CD4-positive, alpha-beta T cell treated with Interleukin-6 for 4 hours (primary cell): Measurements from ENCODE around the gene FOSB.
"Not testable (repeated sequence)": the region's sequence is repeated elsewhere in the genome, so short reads cannot be mapped to it uniquely, and the experiment has no call there.

Source experiments
- DNase-seq: peaks from one replicate; pipeline ENCODE4 v3.0.0-alpha.2; 2020; ENCODE audit warnings: mixed read lengths

The FOSB gene

DNA sequence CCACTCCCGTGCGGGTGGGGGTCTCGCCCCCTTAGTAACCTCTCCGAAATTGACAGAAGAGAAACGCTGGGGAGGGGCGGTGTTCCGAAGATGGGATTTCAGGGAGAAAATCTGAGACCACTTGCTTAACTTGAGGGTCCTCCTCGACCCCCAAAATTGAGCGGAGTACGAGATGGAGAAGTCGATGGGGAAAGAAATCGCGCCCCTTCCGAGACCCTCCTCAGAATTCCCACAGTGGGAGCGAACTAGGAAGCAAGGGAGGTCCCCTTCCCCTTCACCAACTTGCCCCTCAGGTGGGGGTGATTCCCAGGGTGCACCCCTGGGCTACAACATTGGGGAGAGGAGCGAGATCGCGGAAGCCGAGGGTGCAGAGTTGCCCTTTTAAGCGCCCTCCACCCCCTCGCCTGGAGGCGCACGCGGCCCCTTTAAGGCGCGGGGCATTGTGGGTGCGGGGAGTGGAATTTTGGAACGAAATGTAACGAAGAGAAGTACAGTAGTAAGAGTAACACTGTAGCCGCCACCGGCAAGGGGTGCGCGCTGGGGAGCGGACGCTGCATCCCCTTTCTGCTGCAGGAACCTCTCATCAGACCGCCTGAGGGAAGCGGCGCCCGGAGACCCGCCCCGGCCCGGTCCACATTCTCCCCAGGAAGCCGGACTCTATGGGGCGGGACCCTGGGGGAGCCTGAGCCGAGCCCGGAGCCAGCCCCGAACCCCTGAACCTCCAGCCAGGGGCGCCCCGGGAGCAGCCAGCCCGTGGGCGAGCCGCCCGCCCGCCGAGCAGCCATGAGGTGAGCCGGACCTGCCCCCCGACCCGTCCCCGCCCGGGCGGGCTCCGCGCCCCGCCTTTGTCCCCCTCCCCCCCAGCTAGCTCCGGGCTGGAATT is 39.4 kb downstream of the FOSB start, which contains the start of gene VASP:
Gene VASP, plus strand, starts transcription at position 491 of the 883 bp plus-strand sequence. Its CDS starts 293 bp downstream, at position 784.
- DNase-seq = peak; percentile 91

DNA sequence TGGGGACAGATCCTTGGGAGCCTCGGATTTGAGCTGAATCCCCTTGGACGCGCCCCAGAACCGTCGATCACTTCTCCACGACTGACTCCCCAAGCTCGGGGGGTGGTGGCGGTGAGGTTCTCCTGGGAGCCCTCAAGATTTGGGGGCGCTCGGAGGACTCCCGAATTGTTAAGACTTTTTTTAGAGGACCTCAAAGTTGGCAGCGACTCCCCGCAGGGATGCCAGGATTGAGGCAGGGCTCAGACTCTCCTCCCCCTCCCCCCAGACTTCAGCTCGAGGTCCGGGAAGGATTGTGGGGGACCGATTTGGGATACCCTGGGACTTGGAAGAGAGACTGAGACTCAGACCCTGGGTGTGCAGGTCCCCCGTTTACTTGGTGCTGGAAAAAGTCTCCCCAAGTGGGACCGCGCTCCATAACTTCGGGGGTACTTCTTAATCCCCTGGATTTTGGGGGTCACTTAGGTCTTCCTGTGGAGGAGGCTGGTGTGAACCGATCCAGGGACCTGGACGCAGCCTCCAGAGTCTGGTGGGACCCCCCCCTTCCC is 40.1 kb downstream of the FOSB start:
- DNase-seq = no peak

DNA sequence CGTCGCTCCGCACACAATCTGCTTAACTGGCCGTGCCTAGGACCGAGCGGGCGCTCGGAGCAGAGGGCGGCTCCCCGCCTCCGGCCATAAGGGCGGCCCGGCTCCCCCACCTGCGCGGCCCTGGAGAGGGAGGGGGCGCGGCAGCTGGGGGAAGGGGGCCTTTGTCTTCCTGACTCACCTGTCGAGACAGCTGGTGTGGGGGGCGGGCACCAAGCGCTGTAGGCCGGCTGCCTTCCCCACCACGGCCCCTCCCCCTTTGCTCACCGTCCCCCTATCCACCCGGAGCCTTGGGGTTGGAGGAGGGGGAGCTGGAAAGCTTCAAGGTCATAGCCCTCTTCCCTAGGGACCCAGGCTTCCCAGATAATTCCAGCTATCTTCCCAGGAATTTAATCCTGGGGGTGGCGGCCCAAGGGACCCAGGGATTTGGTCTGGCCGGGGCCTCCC is 40.6 kb downstream of the FOSB start:
- DNase-seq = peak; percentile 62

DNA sequence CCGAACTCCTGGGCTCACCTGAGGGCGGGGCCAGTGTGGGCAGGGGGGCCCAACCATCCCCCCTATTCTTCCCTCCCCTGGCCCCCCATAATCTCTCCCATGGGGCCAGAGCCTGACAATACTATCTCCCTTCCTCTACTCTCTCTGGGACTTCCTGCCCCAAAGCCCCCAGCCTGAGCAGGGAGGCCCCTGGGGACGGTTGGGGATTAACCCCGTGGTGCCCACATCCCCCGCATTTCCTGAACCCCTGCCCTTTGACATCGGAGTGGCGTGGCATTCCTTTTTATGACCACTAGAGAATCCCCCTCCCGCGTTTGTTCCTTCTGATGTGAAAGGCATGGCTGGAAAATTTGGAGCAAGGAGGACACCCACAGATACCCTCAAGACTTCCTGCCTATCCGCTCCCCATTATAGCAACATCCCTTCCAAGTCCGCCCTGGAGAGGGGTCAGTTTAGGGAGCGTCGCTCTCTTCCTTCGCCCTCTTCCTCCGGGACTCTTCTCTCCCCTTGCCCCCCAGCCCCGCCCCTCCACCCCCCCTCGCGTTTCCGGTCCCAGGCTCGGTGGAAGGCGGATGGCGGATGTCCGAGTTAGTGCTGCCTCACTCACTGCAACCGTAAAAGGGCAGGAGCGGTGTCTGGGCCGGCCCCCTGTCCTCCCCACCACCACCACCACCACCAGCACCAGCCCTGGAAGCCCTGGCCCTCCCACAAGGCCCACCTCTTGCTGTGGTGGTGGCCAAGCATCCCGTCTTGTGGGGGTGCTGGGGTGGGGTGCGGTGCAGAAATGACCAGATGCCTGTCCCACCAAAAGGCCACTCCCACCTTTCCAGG is 41.3 kb downstream of the FOSB start:
- DNase-seq = peak; percentile 45

DNA sequence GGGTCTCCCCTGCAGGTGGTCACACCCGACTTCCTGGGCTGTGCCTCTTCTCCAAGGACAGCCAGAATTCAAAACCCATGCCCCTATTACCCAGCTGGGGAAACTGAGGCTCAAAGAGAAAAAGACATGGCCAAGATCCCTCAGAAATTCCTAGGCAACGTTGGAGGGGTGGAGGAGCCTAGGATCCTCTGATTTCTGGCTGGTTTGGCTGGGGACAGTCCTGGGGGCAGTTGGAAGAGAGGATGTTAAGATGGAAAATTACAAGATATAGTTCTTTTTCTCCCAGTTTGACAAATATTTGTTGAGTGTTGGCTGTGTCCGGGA is 41.9 kb downstream of the FOSB start:
- DNase-seq = no peak

DNA sequence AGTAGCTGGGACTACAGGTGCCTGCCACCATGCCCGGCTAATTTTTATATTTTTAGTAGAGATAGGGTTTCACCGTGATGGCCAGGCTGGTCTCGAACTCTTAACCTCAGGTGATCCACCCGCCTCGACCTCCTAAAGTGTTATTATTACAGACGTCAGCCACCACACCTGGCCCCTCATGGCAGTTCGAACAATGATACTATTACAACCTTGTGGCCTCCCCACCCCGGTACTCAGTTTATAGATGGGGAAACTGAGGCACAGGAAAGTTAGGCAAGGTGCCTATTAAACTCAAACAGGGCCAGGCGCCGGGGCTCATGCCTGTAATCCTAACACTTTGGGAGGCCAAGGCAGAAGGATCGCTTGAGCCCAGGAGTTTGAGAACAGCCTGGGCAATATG is 42.6 kb downstream of the FOSB start:
- DNase-seq = not testable (repeated sequence)

DNA sequence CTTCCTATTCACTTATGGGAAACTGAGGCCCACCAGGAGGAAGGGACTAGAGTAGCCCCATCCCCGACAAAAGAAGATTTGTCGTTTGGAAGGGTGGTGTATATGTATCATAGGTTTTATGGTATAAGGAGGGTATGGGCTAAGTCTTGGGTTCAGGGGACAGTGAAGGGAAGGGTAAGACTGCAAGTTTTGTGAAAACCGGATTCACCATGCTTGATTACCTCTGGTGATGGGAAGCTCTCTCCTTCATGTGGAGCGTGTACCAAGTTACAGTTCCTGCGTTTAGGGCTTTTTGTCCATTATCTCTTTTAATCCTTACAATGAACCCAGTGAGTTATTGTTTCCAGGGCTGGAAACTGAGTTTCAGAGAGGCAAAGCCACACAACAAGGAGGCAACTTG is 43.3 kb downstream of the FOSB start:
- DNase-seq = no peak

DNA sequence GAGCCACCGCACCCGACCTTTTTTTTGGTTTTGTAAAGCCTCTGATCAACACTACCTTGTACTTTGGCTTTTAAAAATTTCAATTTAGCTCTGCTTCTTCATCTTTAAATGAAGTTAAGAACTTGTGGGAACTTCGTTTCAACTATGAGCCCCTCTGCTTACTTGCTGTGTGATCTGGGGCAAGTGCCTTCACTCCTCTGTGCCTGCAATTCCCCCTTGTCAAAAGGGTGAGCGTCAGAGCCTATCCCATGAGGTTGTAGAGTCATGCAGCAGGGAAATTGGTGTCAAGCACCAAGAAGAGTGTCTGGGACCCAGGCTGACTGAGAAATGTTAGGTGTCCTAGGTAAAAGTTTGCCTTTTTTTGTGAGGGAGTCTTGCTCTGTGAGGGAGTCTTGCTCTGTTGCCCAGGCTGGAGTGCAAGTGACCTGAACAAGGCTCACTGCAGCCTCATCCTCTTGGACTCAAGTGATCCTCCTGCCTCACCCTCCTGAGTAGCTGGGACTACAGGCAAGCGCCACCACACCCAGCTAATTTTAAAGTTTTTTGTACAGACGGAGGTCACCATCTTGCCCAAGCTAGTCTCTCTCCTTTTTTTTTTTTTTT is 45.2 kb downstream of the FOSB start:
- DNase-seq = no peak

DNA sequence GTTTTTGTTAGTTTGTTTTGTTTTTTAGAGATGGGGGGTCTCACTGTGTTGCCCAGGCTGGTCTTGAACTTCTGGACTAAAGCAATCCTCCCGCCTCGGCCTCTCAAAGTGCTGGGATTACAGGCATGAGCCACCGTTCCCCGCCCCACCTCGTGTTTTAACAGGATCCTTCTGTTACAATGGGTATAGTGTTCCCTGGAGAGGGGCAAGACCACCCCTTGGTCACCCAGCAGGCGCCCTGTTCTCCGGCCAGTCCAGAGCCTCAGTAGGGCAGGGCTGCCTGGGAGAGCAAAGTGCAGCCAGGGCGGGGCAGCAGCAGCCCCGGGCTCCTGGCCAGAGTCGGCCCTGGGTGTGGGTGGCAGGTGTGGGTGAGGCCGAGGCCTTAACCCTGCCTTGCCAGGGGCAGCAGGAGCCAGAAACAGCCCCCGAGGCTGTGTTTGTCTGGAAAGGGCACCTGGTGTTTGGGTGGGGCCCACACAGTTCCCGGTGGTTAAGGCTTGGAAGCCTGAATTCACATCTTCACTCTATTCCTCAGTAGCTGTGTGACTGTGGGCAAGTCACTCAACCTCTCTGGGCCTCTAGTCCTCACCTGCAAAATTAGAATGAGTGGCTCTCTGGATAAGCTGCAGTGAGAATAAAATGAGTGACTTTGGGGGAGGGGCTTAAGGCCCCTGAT is 46.7 kb downstream of the FOSB start:
- DNase-seq = no peak

DNA sequence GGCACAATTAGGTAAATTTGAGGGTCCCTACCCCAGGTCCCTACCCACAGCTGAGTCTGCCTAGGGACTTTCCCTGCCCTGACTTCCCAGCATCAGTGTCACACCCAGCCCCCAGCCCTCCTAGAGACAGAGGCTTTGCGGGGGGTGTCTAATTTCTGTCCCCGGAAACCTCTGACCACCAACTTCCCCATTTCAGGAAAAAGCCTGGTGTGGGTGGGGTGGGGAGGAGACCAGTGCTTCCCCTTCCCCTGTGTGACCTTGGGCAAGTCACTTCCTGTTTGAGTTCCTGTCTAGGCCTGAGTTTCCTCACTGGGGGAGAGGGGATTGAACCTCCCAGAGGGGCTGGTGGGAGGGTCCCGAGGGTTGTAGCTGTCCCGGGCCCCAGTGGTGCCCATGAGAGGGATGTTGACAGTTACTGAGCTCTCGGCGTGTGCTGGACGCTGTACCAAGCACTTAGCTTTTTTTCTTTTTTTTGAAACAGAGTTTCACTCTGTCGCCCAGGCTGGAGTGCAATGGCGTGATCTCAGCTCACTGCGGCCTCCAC is 47.4 kb downstream of the FOSB start:
- DNase-seq = peak; percentile 33

DNA sequence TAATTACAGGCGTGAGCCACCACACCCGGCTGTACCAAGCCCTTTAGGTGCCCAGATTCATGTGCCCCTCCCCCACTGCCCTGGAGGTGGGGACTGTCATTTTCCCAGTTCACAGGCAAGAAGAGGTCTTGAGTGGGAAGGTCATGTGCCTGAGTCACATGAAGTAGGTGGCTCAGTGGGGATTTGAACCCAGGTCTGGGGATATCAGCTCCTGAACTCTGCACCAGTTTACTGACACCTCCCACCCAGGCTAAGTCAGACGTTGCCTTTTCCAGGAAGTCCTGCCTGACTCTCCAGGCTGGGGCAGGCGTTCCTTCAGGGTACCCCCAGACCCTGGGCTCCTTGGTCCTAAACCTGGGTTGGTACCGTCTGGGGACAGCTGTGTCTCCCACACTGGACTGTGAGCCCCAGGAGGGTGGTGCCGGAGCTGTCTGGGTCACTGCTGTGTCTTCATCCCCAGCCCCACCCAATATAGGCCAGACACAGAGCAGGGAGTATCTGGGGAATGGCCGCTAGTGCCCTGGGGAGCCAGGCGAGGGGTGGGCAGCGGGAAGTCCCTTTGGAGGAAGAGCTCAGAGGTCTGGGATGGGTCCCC is 48.1 kb downstream of the FOSB start:
- no peak for DNase-seq

DNA sequence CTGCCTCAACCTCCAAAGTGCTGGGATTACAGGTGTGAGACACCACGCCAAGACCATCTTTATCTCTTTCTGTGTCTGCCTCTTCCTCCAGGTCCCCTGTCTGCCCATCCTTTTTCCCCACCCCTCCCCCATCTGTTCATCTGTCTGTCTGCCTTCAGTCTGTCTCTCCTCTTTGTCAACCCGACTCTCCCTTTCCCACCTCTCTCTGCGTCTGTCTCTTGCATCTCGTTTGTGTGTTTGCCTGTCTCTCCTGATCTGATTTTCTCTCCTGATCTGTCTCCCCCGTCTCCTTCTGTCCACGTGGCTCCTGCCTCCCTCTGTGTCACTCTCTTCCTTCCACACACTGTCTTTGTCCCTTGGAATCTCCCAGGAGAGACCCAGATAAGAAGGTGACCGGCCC is 49.4 kb downstream of the FOSB start:
- no peak for DNase-seq

DNA sequence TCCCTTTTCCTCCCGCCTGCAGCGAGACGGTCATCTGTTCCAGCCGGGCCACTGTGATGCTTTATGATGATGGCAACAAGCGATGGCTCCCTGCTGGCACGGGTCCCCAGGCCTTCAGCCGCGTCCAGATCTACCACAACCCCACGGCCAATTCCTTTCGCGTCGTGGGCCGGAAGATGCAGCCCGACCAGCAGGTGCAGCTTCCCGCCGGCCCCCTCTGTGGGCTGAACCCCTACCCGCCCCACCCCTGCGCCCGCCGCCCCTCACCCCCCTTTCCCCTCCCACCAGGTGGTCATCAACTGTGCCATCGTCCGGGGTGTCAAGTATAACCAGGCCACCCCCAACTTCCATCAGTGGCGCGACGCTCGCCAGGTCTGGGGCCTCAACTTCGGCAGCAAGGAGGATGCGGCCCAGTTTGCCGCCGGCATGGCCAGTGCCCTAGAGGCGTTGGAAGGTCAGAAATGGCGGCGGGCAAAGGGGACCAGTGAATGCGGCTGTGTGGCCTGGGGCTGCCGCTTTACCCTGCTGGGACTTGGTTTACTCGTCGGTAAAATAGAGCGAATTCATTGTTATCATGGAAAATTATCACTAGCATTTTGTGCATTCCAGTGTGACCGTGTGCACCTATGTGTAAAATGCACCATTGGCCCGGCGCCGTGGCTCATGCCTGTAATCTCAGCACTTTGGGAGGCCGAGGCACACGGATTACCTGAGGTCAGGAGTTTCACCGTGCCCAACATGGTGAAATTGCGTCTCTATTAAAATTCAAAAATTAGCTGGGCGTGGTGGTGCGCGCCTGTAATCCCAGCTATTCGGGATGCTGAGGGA is 50.1 kb downstream of the FOSB start:
- DNase-seq = no peak

DNA sequence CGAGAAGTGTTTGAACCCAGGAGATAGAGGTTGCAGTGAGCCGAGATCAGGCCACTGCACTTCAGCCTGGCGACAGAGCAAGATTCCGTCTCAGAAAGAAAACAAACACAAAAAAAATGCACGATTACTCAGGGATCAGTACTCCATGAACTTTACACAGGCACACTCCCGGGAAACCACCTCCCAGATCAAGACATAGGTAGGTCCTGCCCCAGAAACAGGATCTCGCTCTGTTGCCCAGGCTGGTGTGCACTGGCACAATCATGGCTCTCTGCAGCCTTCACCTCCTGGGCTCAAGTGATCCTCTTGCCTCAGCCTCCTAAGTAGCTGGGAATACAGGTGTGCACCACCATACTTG is 50.7 kb downstream of the FOSB start:
- no peak for DNase-seq

DNA sequence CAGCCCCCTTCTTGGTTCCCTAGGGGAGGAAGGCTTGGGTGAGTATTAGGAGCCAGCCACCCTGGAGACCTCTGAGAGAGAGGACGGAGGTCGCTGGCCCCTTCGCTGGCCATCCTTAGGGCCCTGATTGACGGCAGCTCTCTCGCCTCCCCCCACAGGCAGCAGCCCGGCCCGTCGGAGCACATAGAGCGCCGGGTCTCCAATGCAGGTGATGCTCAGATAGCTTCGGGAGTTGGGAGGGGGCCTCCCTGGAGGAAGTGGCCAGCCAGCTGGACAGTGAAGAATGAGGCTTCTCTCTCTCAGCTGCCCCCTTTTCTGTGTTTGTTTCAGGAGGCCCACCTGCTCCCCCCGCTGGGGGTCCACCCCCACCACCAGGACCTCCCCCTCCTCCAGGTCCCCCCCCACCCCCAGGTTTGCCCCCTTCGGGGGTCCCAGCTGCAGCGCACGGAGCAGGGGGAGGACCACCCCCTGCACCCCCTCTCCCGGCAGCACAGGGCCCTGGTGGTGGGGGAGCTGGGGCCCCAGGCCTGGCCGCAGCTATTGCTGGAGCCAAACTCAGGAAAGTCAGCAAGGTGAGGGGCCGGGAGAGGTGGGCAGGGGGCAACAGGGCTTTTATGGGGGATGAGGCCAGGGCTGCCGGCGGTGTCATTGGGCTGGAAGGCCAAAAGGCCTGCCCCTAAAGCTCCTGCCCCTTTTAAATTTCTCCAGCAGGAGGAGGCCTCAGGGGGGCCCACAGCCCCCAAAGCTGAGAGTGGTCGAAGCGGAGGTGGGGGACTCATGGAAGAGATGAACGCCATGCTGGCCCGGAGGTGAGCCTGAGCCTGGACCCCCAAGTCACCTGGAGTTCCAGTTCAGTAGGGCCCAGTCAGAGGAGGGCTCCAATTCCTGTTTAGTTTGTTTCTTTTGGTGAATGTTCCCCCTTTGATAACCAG is 54.5 kb downstream of the FOSB start:
- no peak for DNase-seq

DNA sequence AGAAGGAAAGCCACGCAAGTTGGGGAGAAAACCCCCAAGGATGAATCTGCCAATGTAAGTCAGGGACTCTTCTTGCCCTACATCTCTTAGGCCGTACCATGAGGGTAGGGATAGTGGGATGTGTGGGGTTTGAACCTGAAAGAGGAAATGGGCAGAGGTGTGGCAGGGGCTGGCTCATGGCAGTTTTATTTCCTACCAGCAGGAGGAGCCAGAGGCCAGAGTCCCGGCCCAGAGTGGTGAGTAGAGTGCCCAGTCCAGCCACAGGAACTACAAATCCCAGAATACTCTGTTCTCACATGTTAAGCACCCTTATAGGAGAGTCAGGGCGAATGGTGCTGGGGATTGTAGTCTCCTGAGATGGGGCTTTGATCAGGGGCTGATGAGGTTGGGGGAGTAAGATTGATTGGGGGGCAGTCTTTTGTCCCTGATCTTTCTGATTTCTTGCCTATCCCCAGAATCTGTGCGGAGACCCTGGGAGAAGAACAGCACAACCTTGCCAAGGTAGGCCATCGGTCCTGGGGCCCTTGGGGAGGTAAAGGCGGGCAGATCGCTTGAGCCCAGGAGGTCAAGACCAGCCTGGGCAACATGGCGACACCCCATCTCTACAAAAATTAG is 56.0 kb downstream of the FOSB start:
- peak; percentile 71 for DNase-seq

DNA sequence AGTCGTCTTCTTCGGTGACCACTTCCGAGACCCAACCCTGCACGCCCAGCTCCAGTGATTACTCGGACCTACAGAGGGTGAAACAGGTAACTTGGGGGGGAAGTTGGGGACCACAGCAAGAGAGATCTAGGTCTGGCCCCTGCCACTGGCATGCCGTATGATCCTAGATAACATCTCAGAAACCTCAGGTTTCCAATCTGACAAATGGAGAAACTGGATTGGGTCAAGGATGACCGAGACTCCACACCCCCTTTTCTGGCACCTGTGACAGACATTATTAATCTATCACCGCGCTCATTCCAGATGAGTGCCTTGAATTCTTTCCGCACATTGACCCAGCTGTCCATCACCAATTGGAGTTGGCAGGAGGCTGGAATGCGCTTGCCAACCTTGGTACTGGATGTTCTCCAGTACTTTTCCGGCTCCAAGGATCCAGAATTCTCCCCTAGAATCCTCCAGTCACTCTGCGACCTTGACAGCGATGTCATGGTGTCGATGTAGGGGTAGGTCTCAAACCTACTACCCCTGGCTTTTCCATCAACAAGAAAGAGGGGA is 56.9 kb downstream of the FOSB start:
- no peak for DNase-seq
